ENCODE data around the gene SH3BGRL.

Gene SH3BGRL

DNA sequence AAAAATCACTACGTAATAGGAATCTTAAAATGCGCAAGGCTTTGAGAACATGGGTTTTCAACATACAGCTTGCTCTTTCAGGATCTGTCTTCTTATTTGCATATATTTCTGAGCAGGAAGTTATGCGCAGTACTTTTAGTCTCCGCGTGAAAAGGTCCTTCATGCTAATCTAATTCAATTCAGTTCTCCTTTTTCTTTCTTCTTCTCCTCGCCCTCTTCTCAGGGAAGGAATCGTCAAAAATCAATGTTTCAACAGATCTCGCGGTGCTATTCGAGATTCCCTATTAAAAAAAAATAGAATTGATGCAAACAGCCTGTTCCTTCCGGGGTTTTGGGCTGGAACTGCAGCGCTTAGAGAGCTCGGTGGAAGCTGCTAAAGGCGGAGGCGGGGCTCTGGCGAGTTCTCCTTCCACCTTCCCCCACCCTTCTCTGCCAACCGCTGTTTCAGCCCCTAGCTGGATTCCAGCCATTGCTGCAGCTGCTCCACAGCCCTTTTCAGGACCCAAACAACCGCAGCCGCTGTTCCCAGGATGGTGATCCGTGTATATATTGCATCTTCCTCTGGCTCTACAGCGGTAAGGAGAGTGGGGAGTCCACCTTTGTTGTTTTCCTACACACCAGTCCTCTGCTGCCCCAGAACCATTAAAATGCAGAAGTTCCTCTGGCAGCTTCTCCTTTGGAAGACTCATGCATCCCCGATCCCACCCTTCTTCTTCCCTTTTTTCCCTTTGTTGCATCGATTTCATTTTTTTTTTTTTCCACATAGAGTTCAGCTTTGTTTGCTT, at the start of gene SH3BGRL, which contains the start of gene HMGN5:
Gene SH3BGRL (plus strand): TSS at position 432 of the 785 bp plus-strand sequence. CDS start 99 bp downstream, at position 531.
Gene HMGN5 (minus strand): TSS at position 243 of the 785 bp plus-strand sequence. CDS start 80,364 bp downstream, outside the sequence.
- no peak for FAIRE-seq

DNA sequence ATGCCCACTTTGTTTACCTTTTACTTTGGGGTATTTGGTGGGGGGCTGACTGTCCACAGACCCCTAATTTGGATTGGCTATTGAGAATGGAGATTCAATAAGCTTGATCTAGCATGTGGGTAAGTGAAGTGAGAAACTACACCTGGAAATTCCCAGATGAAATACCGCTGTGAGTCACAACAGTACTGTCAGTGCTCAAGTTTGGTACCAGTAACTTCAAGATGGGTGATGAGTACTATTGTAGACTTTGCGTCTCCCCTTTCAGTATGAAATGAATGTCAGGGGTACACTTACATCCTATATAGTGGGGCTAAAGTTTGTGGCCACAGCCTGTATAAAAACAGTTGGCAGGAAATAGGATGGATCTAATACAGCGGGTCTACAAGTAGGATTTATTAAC, 33.5 kb upstream of the SH3BGRL start:
- no peak for FAIRE-seq

DNA sequence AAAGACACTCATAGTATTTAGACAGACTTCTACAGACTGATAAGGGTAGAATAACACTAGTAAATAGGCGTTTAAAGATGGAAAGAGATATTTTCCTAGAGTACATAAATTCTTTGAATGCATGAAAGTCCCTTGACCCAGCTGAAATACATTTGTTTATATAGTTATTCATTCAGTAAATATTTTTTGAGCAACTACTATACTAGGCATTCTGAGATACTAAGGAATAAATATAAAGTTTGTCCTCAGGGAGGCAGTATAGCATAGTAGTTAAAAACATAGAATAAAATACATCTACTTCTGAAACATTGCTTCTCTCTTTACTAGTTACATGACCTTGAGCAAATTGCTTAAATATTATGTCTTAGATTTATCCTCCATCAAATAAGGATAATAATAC, 27.6 kb upstream of the SH3BGRL start:
- FAIRE-seq, result peak; percentile 86

DNA sequence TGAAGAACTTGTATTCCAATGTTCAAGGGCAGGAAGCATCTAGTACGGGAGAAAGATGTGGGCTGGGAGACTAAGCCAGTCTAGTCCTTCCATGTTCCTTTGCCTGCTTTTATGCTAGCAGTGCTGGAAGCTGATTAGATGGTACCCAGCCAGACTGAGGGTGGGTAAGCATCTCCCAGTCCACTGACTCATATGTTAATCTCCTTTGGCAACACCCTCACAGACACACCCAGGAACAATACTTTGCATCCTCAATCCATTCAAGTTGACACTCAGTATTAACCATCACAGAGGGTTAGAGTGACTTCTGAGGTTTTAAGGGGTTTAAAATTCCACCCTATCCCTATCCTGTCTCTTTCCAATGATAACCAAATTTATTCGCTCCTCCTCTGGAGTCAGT, 6.6 kb upstream of the SH3BGRL start:
- FAIRE-seq, result no peak

DNA sequence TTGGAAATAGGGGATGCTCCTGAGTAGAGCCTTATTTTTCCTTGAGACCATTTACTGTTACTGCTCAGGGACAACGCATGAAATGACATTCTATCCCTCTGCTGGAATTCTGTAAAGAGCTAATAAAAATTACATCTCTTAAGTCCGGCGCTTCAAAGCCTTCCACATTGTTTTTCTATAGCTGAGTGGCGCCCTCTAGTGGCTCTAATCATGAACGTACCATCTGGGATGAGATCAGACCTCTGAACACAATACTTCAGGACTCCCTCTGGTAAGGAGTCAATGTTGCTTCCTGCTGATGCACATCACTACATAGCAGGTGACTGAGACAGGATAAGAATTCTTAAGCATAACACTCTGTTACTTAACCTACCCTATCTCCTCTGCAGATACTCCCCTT, 6.2 kb upstream of the SH3BGRL start:
- FAIRE-seq, result no peak

DNA sequence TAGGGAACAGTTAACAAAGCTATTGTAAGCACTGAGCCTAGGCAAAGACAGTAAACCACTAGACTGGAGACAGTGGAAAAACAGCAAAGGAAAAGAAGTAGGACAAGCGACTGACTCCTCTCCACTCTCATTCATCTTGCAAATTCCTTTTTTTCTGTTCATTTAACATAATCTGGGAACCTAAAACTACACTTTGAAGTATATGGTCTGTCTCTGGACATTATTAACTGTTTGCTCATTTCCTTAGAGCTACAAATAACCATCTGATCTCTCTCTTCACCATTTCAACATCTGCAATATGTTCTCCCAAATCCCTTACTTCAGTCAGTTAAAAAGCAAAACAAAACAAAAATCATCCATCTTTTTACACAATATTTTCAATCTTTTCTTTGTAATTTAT, 831 bp upstream of the SH3BGRL start:
- no peak for FAIRE-seq

DNA sequence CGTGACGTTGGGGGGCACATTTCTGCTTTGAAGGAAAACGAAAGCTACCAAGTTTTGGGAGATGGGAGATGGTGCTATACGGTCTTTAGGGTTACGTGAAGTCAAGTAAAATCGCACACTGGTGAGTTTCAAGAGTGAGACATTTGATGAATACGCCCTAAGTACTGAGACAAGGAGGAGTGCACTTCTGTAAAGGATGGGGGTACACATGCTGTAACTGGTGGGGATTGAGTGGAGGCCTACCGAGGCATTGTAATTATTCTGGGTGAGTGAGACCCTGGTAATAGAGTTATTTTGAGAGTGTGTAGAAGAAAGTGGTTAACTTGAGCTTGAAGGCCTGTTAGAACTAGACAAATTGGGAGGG, 536 bp downstream of the SH3BGRL start:
- no peak for FAIRE-seq

DNA sequence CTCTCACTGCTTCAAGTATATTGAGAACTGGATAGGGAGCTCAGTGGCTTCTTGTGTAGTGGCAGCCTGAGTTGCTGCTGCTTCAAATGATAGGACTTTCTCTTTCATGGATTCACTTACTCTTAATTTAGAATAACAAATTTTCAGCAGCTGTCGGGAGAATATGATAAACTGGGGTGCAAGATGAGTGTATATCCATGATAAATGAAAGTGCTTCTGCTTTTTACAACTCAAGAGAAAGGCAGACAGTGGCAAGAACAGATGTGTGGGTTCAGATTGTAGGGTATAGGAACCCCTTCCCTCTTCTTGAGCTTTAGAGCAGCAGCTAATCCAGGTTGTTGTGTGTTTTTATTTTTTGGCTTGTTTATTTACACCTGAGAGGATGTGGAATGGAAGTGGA, 1.0 kb downstream of the SH3BGRL start:
- FAIRE-seq, result no peak

DNA sequence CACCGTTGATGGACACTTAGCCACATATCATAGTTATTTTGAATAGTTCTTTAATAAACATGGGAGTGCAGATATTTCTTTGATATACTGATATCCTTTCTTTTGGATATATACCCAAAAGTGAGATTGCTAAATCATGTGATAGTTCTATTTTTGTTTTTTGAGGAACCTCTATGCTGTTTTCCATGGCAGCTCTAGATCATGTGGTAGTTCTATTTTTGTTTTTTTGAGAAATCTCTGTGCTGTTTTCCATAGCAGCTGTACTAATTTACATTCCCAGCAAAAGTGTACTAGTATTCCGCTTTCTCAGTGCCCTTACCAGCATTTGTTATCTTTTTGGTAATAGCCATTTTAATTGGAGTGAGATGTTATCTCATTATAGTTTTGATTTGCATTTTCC, 3.6 kb downstream of the SH3BGRL start:
- FAIRE-seq, result no peak

DNA sequence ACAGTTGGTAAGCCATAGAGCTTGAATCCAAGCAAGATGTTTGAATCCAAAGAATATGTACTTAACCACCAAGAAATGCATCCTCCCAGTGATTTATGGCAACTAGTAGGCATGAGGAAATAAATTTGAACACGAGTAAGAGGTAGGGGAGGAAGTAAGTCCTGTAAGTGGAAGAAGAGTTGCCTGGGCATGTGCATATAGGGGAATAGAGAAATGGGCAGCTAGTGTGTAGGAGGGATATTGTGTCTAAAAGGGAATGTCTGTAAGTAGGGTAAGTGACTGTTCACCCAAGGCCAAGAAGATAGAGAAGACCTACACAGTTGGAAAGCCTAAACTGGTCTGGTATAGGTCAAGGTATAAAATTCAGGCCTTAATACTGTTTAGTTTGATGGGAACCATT, 4.6 kb downstream of the SH3BGRL start:
- no peak for FAIRE-seq

DNA sequence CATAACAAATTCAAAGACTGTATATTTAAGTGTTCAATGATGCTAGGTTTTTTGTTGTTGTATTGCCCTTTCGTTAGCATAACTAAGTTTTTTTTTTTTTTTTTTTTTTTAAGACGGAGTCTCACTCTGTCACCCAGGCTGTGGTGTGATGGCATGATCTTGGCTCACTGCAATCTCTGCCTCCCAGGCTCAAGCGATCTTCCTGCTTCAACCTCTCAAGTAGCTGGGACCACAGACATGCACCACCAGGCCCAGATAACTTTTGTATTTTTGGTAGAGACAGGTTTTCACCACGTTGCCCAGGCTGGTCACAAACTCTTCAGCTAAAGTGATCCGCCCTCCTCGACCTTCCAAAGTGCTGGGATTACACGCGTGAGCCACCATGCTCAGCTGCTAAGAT, 7.0 kb downstream of the SH3BGRL start:
- FAIRE-seq, result no peak

DNA sequence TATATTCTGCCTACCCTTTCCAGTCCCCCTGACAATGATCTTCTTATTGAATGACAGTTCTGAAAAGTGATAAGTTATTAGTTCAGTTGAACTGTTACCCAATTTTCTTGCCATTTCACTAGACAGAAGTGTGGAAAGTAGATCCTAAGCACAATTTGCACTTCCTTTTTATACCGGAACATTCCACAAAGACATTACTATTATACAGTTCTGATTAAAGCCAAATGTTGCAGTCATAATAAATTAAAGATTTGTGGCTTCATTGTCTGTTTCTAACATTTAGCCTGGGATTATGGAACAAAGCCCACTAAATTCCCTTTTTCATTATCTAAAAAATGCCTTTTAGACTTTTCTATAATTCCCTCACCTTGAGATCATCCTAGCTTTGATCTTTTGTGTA, 13.8 kb downstream of the SH3BGRL start:
- no peak for FAIRE-seq

DNA sequence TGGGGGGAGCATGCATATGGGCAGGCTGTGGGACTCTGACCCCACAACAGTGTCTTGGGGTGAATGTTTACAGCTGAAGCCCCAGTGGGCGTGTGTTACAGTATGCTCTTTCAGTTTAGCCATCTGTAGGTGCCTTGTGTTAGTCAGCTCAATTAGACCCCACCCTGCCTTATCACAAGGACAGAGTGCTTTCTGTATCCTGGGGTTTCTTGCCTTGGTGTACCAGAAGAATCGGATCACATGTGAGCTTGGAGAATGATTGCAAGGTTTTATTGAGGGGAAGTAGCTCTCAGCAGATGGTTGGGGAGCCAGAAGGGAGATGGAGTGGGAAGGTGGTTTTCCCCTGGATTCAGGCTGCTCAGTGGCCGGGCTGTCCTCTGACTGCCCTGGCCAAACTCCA, 27.3 kb downstream of the SH3BGRL start:
- FAIRE-seq, result no peak

DNA sequence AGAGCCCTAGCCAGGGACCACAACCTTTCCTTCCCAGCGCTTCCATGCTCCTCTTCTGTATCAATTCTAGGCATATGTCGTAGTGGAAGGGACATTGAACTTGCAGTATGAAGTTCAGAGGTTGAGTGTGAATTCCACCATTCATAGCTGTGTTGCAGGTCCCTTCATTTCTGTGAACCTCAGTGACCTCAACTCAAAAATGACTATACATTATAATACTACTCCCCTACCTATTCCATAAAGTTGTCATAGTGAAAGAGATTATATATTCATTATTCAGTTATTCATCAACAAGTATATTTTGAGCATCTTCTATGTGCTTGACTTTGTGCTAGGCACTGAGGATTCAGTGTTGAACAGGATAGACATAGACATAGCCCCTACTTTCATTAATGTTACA, 28.0 kb downstream of the SH3BGRL start:
- no peak for FAIRE-seq

DNA sequence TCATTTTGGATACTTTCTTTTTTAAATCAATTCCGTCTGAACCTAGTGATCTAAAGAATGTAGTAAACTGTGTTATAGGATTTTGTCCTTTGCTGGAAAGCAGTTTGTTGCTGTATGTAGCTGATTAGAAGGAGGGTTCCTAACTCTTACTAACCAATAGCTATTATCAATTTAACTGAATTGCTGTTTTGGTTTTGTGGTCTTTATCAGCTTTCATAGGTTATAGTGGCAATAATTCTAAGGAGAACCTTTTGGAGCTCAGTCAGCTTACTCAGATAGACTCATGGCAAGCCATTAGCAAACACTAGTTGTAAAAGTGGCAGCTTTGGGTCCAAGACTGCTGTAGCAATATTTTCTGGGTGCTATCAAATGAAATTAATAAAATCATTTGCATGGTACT, 29.6 kb downstream of the SH3BGRL start:
- FAIRE-seq, result no peak

DNA sequence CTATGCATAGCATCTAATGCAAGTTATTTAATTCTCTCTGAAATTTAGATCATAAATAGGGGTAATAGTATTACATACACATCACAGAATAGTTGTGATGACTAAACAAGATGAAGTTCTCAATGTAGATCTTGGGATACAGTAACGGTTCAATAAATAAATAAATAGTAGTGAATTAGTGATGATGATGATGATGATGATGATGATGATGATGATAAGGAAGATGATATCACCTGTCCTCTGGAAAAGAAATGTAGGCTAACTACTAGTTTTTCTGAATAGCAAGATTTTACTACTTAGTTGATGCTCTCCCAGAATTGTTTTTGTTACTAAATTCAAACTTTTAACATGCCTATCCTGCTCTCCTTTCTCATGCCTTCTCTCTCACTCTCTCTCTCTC, 30.3 kb downstream of the SH3BGRL start:
- FAIRE-seq, result no peak

DNA sequence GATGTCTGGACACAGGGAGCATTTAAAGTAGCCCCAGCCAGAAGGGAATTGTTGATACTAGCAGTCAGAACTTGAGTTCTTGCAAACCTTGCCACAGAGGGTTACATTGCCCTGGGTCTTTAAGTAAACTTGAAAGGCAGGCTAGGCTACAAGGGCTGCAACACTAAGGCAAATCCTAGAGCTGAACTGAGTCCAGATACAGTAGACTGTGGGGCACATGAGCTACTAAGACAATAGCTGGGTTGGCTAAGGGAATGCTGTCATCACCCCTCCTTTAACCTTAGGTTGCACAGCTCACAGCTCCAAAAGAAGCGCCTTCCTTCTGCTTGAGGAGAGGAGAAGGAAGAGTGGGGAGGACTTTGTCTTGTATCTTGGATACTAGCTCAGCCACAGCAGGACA, 35.6 kb downstream of the SH3BGRL start:
- no peak for FAIRE-seq

DNA sequence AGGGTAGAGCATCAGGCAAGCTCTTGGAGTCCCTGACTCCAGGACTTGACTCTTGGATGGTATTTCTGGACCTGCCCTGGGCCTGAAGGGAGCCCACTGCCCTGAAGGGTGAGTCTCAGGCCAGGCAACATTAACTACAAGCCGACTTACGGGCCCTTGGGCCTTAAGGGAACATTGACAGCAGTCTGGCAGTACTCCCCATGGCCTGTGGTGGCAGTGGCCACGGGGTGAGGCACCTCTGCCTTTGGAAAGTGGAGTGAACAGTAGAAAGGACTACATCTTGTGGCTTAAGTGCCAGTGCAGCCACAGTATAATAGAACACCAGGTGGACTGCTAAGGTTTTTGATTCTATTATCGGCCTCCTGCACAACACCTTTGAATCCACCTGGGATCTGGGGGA, 36.3 kb downstream of the SH3BGRL start:
- no peak for FAIRE-seq

DNA sequence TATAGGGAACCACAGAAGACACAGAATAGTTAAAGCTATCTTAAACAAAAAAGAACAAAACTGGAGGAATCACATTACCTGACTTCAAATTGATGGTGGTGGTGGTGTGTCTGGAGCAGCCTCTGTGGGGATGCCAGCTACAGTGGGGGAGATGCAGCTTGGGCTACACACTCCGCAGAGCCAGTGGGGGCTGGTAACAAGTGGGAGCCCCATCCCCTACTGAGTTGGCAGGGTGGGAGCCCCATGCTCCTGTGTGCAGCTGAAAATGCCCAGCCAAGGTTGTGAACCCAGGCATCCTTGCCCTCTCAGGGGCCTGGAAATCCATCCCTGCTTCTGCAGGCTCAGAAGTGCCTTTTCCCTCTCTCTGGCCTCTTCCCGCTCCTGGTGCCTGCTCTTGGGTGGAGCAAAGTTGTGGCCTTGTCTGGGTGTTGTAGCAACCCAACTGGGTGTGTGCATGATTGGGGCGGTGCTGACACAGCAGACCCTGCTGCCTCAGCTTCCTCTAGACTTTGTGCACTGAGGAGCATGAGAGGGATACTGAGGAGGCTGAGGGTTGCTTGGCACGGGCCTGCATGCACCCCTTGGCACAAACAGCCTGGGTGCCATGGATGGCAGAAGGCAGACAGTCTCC, 38.9 kb downstream of the SH3BGRL start:
- no peak for FAIRE-seq

DNA sequence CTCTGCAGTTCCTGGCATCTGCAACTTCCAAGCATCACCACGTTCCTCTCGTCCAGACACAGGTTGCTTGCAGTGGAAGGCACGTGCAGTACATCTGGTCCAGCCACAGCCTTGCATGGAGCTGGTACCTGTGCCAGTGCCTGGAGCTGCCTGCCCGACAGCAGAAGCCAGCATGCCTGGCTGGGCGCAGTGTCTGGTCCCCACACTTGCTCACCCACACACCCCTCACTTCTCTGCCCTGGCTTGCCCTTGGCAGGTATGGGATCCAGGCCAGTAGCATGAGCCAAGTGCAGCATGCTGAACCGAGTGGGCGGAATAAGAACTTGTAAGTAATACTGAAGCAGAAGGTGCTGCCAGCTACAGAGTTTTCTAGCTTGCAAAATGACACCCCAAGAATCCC, 39.9 kb downstream of the SH3BGRL start:
- FAIRE-seq, result no peak

DNA sequence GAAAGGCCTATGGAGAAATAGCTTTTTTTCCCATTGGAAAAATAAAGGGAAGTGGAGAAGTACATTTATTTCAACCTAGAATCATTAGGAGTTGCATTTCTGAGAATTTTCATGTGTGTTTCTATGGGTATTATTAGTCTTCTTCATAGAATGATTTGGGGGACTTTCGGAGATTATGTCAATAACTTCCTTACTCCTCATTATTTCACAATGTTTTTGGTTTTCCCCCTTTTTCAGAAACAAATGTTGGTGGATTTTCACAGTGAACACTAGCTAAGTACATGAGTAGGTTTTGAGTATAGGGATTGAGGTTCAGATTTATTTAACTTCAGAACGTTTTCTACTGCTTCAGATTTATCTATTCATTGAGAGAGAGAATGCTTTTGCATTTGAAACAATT, 54.0 kb downstream of the SH3BGRL start:
- no peak for FAIRE-seq

DNA sequence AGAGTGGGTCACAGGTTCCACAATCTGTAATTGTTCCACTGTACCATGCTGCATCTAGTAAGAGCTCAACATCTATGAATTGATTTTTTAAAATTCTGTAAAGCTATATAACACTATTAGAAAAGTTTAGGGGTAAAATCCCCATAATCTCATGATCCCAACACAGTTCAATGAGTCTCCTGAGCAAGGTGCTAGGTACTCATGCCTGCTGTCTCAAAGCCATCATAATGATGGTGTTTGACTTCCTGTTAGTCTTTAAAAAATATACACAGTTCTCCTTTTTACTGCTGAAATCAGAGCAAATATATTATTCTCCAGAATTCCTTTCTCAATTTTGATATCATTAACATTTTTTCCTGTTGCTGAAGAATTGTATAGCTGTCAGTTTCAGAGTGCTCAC, 55.9 kb downstream of the SH3BGRL start:
- FAIRE-seq, result no peak

DNA sequence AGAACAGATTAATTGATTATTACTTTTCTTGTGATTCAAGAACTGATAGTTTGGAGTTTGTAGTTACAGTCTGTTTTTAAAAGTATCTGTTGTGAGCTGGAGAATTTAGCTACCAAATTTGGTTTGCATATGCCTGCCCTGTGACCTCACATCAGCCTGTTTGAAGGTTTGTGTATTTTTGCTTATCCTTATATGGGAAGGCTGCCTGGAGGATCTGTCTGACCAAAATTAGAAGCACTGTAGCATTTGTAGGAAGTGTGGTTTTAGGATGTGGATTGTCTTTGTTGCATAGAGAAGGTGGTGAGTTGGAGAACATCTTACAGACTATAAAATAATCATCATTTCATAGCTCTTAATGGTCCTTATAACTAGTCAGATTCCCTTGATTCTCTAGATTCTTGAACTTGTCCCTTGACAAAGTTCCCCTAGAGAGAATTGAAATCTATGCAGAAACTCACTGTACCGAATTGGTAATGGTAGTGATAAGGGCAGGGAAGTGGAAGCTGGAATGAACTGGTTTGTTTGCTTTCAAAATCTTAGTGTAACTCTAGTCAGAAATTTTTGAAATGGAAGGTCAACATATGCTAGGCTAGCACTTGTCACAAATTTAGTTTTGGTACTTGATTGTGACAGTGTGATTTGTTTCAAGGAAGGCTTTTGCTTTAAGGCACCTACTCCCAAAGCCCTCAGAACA, 57.3 kb downstream of the SH3BGRL start:
- no peak for FAIRE-seq

DNA sequence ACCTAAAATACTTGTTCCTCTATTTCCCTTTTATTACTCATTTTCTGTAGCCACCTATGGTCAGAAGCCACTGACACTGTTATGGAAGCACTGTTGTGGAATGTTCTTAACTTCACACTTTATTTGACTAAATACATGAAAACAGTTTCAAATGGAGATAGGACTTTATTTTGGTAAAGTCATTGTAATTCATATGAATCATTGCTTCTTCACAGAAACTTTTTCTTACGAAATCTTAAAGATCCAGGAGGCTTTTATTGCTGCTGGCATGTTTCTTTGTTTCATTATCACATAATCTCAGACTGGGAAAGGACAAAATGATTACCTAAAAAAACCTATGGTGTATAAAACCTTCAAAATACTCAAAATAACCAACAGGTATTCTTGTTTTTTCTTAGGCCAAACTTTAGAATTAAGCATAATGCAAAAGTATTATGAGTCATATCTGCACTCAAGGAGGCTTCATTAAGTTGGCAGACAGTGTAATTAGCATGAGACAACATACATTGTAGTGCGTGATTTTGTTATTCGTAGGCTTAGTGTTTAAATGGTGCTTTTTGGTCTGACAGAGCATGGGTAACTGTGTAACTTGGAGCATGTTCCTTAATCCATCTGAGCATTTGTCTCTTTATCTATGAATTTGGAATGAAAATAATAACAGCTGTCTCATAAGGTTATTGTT, 58.0 kb downstream of the SH3BGRL start:
- FAIRE-seq, result no peak
